Omental fat pad (tissue), 4 donors: Measurements from ENCODE around the gene PLET1. TPM values are rescaled to one million over a fixed set of nuclear protein-coding genes. Genes with fewer than 3 reads are reported as not detected.

Experiments used
- ATAC-seq: fragments of 150-250 bp; one replicate; pipeline ENCODE4 v1.9.1; 2016; ENCODE audit warnings: mild to moderate bottlenecking, moderate library complexity; ENCODE audit not compliant: low FRiP score
- DNase-seq: peaks from one replicate; pipeline ENCODE4 v3.0.0-alpha.2; 2019; ENCODE audit warnings: low spot score
- total RNA-seq, 4 donors: library from RNA; depleted of rRNA; stranded (reverse); fragments of >200 nt; gene quantifications; one replicate each; pipeline ENCODE4 v1.1.0, GENCODE V29; 2016
- TF ChIP-seq, protein P1 (sequence below), 3 donors: fragments of 450-650 bp; IDR thresholded peaks; one replicate each; pipeline ENCODE4 v1.5.1; 2016 to 2017; ENCODE audit warnings: antibody characterized with exemption in 3 of 3, mild to moderate bottlenecking in 3 of 3, moderate library complexity in 2 of 3

Gene PLET1
- total RNA-seq, 4 donors from 2014 or later, result not detected

DNA sequence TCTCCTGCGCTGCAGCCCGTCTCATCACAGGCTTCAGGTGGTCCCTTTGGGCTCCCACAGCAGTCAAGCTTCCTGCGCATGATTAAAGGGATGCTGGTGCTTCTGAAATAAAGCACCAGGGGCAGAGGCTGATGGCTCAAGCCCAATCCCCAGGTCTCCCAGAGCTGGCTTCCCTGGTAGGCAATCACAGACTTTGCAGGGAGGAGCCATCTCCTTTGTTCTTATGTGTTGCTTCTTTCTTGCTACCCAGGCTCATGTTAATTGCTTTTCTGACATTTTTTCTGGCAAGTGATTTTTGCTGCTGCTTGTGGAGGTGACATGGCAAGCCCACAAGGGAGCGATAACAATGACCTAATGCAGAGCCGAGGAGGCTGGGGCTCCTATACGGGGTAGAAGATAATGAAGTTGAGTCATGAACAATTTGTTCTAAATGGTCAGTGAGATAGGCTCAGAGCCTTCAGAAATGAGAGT is 25.2 kb upstream of the PLET1 start:
- TF ChIP-seq, protein P1, sequence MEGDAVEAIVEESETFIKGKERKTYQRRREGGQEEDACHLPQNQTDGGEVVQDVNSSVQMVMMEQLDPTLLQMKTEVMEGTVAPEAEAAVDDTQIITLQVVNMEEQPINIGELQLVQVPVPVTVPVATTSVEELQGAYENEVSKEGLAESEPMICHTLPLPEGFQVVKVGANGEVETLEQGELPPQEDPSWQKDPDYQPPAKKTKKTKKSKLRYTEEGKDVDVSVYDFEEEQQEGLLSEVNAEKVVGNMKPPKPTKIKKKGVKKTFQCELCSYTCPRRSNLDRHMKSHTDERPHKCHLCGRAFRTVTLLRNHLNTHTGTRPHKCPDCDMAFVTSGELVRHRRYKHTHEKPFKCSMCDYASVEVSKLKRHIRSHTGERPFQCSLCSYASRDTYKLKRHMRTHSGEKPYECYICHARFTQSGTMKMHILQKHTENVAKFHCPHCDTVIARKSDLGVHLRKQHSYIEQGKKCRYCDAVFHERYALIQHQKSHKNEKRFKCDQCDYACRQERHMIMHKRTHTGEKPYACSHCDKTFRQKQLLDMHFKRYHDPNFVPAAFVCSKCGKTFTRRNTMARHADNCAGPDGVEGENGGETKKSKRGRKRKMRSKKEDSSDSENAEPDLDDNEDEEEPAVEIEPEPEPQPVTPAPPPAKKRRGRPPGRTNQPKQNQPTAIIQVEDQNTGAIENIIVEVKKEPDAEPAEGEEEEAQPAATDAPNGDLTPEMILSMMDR (IDR thresholded peaks at IDR 0.05), result no peak

DNA sequence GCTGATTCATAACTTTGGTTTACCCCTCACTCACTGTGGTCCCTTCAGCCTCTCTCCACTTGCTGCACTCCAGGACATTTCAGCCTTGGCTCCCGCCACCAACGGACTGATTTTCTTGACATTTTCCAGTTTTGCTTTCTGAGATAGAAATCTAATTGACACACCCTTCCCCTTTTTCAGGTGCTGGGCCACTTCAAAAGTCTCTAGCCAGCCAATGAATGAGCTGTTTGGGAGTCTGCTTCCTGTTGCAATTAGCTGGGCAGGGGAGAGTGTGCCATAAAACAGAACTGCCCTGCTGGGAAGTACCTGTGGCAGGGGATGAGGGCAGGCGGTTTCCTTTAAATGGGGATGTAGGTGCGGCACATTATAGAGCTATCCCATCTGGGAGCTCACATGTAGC is 21.1 kb upstream of the PLET1 start:
- DNase-seq (no peak), ATAC-seq (no peak)
- TF ChIP-seq, protein P1 (IDR thresholded peaks at IDR 0.05), result no peak

More for the DNA sequence above, 25.2 kb upstream of the PLET1 start:
- DNase-seq (no peak), ATAC-seq (no peak)

DNA sequence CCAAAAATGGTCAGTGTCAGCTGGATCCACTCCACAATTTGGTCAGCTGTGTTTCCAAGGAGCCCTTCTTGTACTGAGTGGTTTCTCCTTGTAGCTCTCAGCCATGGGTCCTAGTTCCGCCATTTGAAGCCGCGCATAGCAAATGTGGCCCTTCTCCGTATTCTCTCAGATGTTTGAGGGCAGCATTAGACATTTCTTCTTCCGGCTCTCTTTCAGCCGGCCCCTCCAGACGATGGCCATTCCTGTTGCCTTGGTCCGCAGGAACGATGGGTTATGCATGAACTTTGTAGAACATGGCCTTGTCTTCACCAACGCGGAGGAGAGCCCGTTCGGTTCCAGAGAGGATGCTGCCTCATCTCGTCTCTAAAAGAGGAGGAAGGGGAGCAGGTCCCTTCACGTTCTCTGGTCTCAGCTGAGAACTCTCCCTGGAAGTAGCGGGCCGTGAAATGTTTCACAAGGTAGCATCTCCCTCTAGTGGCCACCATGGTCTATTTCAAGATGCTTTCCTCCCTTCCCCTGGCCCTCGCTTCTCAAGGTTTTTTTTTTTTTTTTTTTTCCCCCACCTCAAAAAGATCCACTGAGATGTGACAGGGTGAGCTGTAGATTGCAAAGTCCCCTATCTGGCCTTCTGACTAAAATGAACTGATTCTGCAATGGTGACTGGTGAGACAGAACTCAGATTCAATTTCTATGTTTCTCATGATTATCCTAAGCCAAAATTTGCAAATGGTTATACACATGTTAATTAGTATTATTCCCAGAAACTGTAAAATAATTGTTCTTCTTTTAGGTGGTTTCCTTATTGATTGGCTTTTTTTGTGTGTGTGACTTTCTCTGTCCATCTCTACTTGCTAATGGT is 19.8 kb upstream of the PLET1 start:
- DNase-seq, result peak; percentile 38
- TF ChIP-seq, protein P1 (IDR thresholded peaks at IDR 0.05), result peak in 1 of 3 donors; percentile 35
- peak; percentile 80 for ATAC-seq

DNA sequence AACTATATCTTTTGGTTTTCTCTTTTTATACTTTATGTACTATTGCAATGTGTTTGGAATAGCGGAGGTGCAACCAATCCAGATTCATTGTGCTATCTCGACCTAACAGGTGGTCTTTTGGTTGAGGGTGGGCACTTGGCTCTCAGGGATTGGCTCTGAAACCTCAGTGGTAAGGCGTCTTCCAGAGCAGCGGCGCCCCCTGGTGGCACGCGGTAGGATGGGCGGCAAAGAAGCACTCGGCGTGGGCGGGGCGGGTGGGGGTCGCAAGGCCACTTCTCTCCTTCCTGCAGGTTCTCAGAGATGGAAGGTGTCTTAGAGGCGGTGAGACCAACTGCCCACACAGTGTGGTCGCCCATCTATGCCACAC is 19.2 kb upstream of the PLET1 start:
- DNase-seq, result peak; percentile 77
- TF ChIP-seq, protein P1 (IDR thresholded peaks at IDR 0.05), result no peak
- peak; percentile 52 for ATAC-seq

DNA sequence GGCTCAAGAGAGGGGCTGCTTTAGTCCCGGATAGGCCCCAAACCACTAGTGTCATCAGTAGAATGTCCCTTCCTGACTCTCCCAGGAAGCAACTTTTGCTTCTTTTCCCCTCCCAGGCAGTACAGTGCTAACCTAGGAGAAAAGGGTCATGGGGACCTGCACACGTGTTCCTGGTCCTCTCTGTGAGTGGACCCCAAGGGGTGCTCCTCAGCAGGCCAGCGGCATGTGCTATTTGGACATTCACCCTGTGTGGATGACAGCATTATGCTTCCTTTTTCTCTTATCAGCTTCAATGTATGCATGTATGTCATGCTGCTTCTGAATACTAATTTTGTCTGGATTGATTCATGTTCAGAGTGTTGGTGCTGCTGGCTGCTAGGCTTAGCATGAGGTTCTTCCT is 18.1 kb upstream of the PLET1 start:
- no peak for ATAC-seq
- TF ChIP-seq, protein P1 (IDR thresholded peaks at IDR 0.05), result no peak
- DNase-seq, result no peak

DNA sequence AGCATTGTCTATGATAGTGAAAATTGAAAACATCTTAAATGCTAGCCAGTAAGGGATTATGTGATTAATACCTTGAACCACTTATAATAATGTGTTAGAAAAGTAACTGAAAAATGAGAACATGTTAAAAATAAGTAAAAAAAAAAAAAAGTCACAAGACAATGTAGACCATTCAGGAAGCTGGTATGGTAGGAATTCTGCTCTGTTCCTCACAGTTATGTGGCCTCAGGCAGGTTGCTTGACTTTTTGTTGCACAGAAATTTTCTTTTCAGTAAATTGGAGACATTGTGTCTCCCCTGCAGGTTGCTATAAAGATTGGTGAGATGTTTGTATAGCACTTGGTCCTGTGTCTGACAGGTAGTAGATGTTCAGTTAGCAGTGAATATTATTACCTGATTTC is 17.3 kb upstream of the PLET1 start:
- TF ChIP-seq, protein P1 (IDR thresholded peaks at IDR 0.05), result no peak
- ATAC-seq, result no peak
- no peak for DNase-seq

DNA sequence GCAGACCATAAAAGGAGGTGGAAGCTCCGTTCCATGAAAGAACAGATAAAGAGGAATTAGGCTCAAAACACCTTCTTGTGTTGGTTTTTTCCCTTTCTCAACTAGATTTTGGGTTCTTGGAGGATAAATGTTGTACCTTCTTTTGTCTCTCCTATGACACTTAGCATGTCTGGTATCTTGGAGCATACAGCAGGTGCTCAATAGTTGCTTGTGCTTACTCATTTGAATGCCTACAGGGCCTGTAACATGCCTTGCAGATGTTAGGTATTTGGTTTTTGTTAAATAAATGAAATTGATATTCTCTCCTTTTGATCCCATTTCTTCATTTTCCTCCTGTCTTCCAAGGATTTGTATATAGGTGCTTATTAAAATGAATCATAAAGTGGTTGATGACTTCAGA is 16.4 kb upstream of the PLET1 start:
- TF ChIP-seq, protein P1 (IDR thresholded peaks at IDR 0.05), result no peak

More for the DNA sequence above, 16.4 kb upstream of the PLET1 start:
- ATAC-seq (no peak), DNase-seq (no peak)
